Neuronal stem cell (in vitro differentiated cells): Measurements from ENCODE around the gene MIR17HG.

Source experiments
- DNase-seq: peaks from one replicate; pipeline ENCODE4 v3.0.0-alpha.2; 2013; ENCODE audit warnings: low spot score
- H2AFZ ChIP-seq: one replicate; pipeline ENCODE4 v1.6.1; 2013; ENCODE audit warnings: mild to moderate bottlenecking, low read length, inconsistent platforms
- H2AK5ac ChIP-seq: 2 replicates; pipeline ENCODE4 v1.6.1; 2013; ENCODE audit warnings: low read depth, mild to moderate bottlenecking, inconsistent platforms, low read length, moderate library complexity, mixed read lengths
- H2BK120ac ChIP-seq: 2 replicates; pipeline ENCODE4 v1.6.1; 2013; ENCODE audit warnings: low read depth, mild to moderate bottlenecking, inconsistent platforms, low read length, moderate library complexity, mixed read lengths
- H2BK12ac ChIP-seq: one replicate; pipeline ENCODE4 v1.6.1; 2013; ENCODE audit warnings: low read length, inconsistent platforms
- H2BK15ac ChIP-seq: 2 replicates; pipeline ENCODE4 v1.6.1; 2013; ENCODE audit warnings: mild to moderate bottlenecking, low read length, inconsistent platforms, mixed read lengths
- H2BK5ac ChIP-seq: one replicate; pipeline ENCODE4 v1.6.1; 2013; ENCODE audit warnings: inconsistent platforms, mild to moderate bottlenecking, low read length, moderate library complexity
- H3K14ac ChIP-seq: one replicate; pipeline ENCODE4 v1.6.1; 2013; ENCODE audit warnings: low read length, inconsistent platforms
- H3K18ac ChIP-seq: 2 replicates; pipeline ENCODE4 v1.6.1; 2013; ENCODE audit warnings: low read length, inconsistent platforms
- H3K23ac ChIP-seq: 2 replicates; pipeline ENCODE4 v1.6.1; 2013; ENCODE audit warnings: low read depth, mild to moderate bottlenecking, mixed read lengths, low read length, inconsistent platforms; ENCODE audit not compliant: poor library complexity
- H3K27ac ChIP-seq: replicated peaks from 3 replicates; pipeline ENCODE4 v1.5.1; 2013; ENCODE audit warnings: low read length, inconsistent platforms
- H3K27me3 ChIP-seq, 3 experiments: 2 replicates each; pipeline ENCODE4 v1.6.1; 2013; ENCODE audit warnings: low read length in 3 of 3, mild to moderate bottlenecking in 2 of 3, inconsistent platforms in 1 of 3, low read depth in 1 of 3, mixed read lengths in 1 of 3, moderate library complexity in 1 of 3; ENCODE audit not compliant: control insufficient read depth in 3 of 3, insufficient read depth in 3 of 3
- H3K36me3 ChIP-seq, 2 donors: replicated peaks in 1 of 2; 2 replicates each; pipeline ENCODE4 v1.6.1; 2013; ENCODE audit warnings: low read length in 2 of 2; ENCODE audit not compliant: control insufficient read depth in 2 of 2, insufficient read depth in 2 of 2
- H3K4ac ChIP-seq: 2 replicates; pipeline ENCODE4 v1.6.1; 2013; ENCODE audit warnings: inconsistent platforms, mild to moderate bottlenecking, low read length, moderate library complexity
- H3K4me1 ChIP-seq, 2 donors: 1 replicate in 1 of 2; 2 replicates in 1 of 2; pipeline ENCODE4 v1.6.1; 2013; ENCODE audit warnings: low read length in 2 of 2, low read depth in 1 of 2; ENCODE audit not compliant: control insufficient read depth in 2 of 2, insufficient read depth in 1 of 2
- H3K4me2 ChIP-seq: one replicate; pipeline ENCODE4 v1.6.1; 2013; ENCODE audit warnings: mild to moderate bottlenecking, low read length, inconsistent platforms; ENCODE audit not compliant: insufficient read depth, poor library complexity, severe bottlenecking
- H3K4me3 ChIP-seq, 2 donors: 2 replicates each; pipeline ENCODE4 v1.5.1; 2013; ENCODE audit warnings: low read length in 2 of 2, mild to moderate bottlenecking in 2 of 2, inconsistent platforms in 1 of 2, moderate library complexity in 1 of 2
- H3K79me1 ChIP-seq: one replicate; pipeline ENCODE4 v1.6.1; 2013; ENCODE audit warnings: low read depth, mild to moderate bottlenecking, inconsistent platforms, low read length, moderate library complexity
- H3K9ac ChIP-seq: one replicate; pipeline ENCODE4 v1.6.1; 2013; ENCODE audit warnings: mild to moderate bottlenecking, low read depth, low read length, inconsistent platforms; ENCODE audit not compliant: poor library complexity
- H3K9me3 ChIP-seq, 2 donors: replicated peaks in 1 of 2; 2 replicates each; pipeline versions ENCODE3 to v1.6.1; 2013; ENCODE audit warnings: low read length in 2 of 2, mild to moderate bottlenecking in 2 of 2, inconsistent platforms in 1 of 2, low read depth in 1 of 2, mixed read lengths in 1 of 2, moderate library complexity in 1 of 2; ENCODE audit not compliant: control insufficient read depth in 2 of 2, insufficient read depth in 1 of 2
- H4K8ac ChIP-seq: one replicate; pipeline ENCODE4 v1.6.1; 2013; ENCODE audit warnings: low read depth, mild to moderate bottlenecking, inconsistent platforms, low read length, moderate library complexity
- H4K91ac ChIP-seq: one replicate; pipeline ENCODE4 v1.6.1; 2013; ENCODE audit warnings: low read length, low read depth, mild to moderate bottlenecking, inconsistent platforms; ENCODE audit not compliant: poor library complexity
- WGBS, 2 donors: extraction: QIAGEN DNeasy Blood & Tissue Kit; methylation state at CpG; one replicate each; pipeline ENCODE4 v1.1.7; 2013; ENCODE audit warnings: missing lambda C conversion rate in 2 of 2, mixed read lengths in 1 of 2; ENCODE audit not compliant: insufficient read length in 2 of 2, insufficient replicate concordance in 1 of 2; ENCODE audit errors: extremely low coverage in 2 of 2; 5-methylcytosine and 5-hydroxymethylcytosine counted together

The MIR17HG gene

DNA sequence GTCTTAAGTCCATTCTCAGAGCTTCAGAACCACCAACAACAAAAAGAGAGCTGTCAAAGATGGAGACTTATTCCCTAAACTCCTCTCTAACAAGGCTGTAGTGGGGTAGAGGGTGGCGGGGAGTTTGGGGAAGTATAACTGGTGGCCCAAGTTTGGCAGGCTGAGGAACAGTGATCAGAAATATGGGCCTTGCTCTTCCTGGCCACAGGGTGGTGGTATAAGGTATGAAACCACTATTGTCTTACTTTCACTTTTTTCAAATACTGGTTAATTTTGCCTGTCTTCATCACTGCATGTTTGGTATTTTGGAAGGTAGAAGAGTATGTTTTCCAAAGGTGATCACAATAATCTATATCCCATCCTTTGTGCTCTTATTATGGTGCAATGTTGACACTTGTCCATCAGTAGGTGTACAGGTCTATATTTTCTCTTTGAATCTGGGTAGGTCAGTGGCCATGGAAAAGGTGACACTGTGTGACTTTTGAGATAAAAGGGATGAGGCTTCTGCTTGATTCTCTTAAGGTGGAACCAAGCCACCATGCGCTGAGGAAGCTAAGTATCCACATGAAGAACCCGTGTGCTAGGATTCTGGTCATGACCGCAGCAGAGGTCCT is 27.7 kb downstream of the MIR17HG start:
- Histone ChIP-seq H3K9ac (no peak overlapping the region), H3K79me1 (no peaks in the 10 kb centered on the region), H3K4me3 (no peak overlapping the region), H2BK120ac (no peak overlapping the region), H3K4ac (no peak overlapping the region), H4K8ac (no peak overlapping the region), H2AK5ac (no peak overlapping the region), H3K4me2 (no peak overlapping the region), H2BK5ac (no peak overlapping the region), H3K23ac (no peak overlapping the region), H3K9me3 (no peaks in the 10 kb centered on the region), H3K36me3 (no peaks in the 10 kb centered on the region), H2BK15ac (no peak overlapping the region), H4K91ac (no peak overlapping the region), H3K18ac (no peak overlapping the region), H2BK12ac (no peak overlapping the region), H3K4me1 (no peaks in the 10 kb centered on the region), H3K27ac (no peak overlapping the region), H3K14ac (no peak overlapping the region), H2AFZ (no peak overlapping the region), H3K27me3 (no peaks in the 10 kb centered on the region)
- WGBS, 2 donors, result no CpG with 5 or more reads among the region's 4 CpGs
- no peak for DNase-seq

DNA sequence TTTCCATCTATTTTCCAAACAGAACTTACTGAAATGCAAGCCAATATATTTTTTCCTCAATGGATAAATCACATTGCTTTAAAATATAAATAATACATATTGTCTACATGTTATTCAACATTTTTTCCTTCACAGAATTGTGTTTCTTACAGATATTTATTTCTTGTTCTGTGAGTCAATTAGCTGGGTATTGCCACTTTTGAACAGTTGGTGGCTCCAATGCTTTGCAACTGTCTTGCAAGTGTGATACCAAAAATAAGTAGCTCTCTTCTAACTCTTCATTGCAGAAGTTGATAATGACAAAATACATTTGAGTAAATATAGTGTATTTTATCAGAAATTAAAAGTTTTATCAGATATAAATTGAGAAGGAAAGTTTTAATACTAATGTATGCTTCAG is 33.9 kb downstream of the MIR17HG start:
- H4K91ac ChIP-seq, result no peak overlapping the region
- H2BK120ac ChIP-seq, result no peak overlapping the region
- H2BK12ac ChIP-seq, result no peak overlapping the region
- no peaks in the 10 kb centered on the region for H3K79me1 ChIP-seq
- no peak overlapping the region for H3K27ac ChIP-seq
- H3K4me3 ChIP-seq, result no peak overlapping the region
- H3K36me3 ChIP-seq, result no peaks in the 10 kb centered on the region
- no peak overlapping the region for H2BK5ac ChIP-seq
- no peak overlapping the region for H3K14ac ChIP-seq
- H2BK15ac ChIP-seq, result no peak overlapping the region
- no peak overlapping the region for H3K18ac ChIP-seq
- H3K27me3 ChIP-seq, result peaks cover 0 to 4% (median 0%) of the 10 kb centered on the region in 3 experiments
- no peak overlapping the region for H2AFZ ChIP-seq
- no peak for DNase-seq
- no peak overlapping the region for H3K4ac ChIP-seq
- no peak overlapping the region for H3K23ac ChIP-seq
- no peaks in the 10 kb centered on the region for H3K9me3 ChIP-seq
- H3K4me2 ChIP-seq, result no peak overlapping the region
- H4K8ac ChIP-seq, result no peak overlapping the region
- no peak overlapping the region for H2AK5ac ChIP-seq
- no peak overlapping the region for H3K9ac ChIP-seq
- H3K4me1 ChIP-seq, result no peaks in the 10 kb centered on the region

DNA sequence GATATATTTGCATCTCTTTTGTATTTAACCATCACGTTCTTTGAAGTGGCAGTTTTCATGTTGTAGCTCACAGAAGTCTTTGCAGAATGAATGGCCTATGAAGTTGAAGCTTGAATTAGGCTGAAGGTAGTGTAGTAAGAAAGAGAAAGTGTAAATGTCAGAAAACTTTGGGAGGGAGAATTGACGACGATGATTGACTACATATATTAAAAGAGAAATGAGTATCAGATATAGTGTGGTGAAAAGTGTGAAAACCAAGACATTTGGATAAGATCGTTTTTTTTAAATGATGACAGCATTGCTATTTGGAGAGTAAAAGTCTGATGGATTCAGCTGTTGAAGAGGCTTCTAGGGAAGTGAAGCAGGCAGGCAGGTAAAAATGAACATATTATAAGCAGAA is 36.3 kb downstream of the MIR17HG start:
- Histone ChIP-seq H2BK12ac (no peak overlapping the region), H2AK5ac (no peak overlapping the region), H3K14ac (no peak overlapping the region), H4K91ac (no peak overlapping the region), H3K4me1 (no peaks in the 10 kb centered on the region), H2BK120ac (no peak overlapping the region), H3K27ac (no peak overlapping the region), H3K4me2 (no peak overlapping the region), H3K36me3 (no peaks in the 10 kb centered on the region), H3K4me3 (no peak overlapping the region), H3K27me3 (peaks cover 0 to 9% (median 0%) of the 10 kb centered on the region in 3 experiments), H3K4ac (no peak overlapping the region), H2BK5ac (no peak overlapping the region), H2BK15ac (no peak overlapping the region), H3K9ac (no peak overlapping the region), H4K8ac (no peak overlapping the region), H3K79me1 (no peaks in the 10 kb centered on the region), H2AFZ (no peak overlapping the region), H3K23ac (no peak overlapping the region), H3K18ac (no peak overlapping the region), H3K9me3 (no peaks in the 10 kb centered on the region)
- WGBS, 2 donors, result 100% methylated on average over 2 of the region's 4 CpGs
- no peak for DNase-seq

DNA sequence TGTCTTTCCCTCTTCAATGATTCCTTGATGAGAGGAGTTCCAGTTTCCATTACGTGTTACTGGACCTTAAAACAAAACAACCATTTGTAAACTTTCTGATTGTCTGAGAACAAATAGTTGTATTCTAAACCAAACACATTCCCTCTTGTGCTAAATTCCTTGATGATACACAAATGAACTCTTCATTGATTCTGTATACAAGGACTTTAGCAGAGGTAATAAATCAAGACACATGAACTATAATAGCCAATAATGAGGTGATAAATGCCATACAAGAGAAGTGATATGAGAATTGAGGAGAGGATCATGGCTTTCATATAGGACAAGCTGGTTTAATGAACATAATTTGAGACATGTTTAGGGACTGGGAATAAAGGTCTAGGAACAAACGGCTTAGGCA is 37.4 kb downstream of the MIR17HG start:
- H2BK12ac ChIP-seq, result no peak overlapping the region
- no CpG with 5 or more reads among the region's 2 CpGs for WGBS, 2 donors
- H3K9me3 ChIP-seq, result no peaks in the 10 kb centered on the region
- H3K4me3 ChIP-seq, result no peak overlapping the region
- H3K23ac ChIP-seq, result no peak overlapping the region
- no peak overlapping the region for H4K91ac ChIP-seq
- no peak overlapping the region for H2BK15ac ChIP-seq
- no peaks in the 10 kb centered on the region for H3K36me3 ChIP-seq
- no peak overlapping the region for H2AFZ ChIP-seq
- DNase-seq, result no peak
- no peak overlapping the region for H2BK5ac ChIP-seq
- H3K9ac ChIP-seq, result no peak overlapping the region
- H3K14ac ChIP-seq, result no peak overlapping the region
- no peak overlapping the region for H2BK120ac ChIP-seq
- H2AK5ac ChIP-seq, result no peak overlapping the region
- no peak overlapping the region for H3K18ac ChIP-seq
- no peaks in the 10 kb centered on the region for H3K4me1 ChIP-seq
- H3K4ac ChIP-seq, result no peak overlapping the region
- H3K27me3 ChIP-seq, result peaks cover 0 to 9% (median 0%) of the 10 kb centered on the region in 3 experiments
- H3K27ac ChIP-seq, result no peak overlapping the region
- no peaks in the 10 kb centered on the region for H3K79me1 ChIP-seq
- no peak overlapping the region for H3K4me2 ChIP-seq
- no peak overlapping the region for H4K8ac ChIP-seq
